ENCODE data around the gene ACADM.

GRCh38 chr1:75712306-75712705, 12.2 kb upstream of the ACADM start:
- no peak for TF ChIP-seq CTCF (IDR thresholded peaks at IDR 0.05; ENCODE audit: low read length)
- no peak for TF ChIP-seq EZH2 (optimal IDR thresholded peaks at IDR 0.05; ENCODE audit: low read depth, low read length)

All from MM.1S (cell line).